B cell (primary cell): ENCODE data around the gene CDT1. TPM values are rescaled to one million over a fixed set of nuclear protein-coding genes. Genes with fewer than 3 reads are reported as not detected.

Experiments used
- ATAC-seq: fragments of 200-7000 bp; cut with Tn5 transposase; one replicate; pipeline ENCODE4 v1.10.0; 2021; ENCODE audit warnings: low read depth, mild to moderate bottlenecking, moderate number of reproducible peaks, moderate library complexity
- CTCF ChIA-PET: fragments of 350-600 bp; sonication (Branson Sonifier 250); formaldehyde crosslinking; loops from one replicate; lab custom pipeline; 2021; ENCODE audit warnings: antibody characterized with exemption, inconsistent platforms; lab: Charles Lee
- POLR2A ChIA-PET: fragments of 350-600 bp; sonication (Branson Sonifier 250); formaldehyde crosslinking; loops from one replicate; lab custom pipeline; 2021; ENCODE audit warnings: antibody characterized with exemption; lab: Charles Lee
- DNase-seq: peaks from one replicate; pipeline ENCODE4 v3.0.0; 2013
- H2AFZ ChIP-seq: 2 replicates; pipeline ENCODE4 v1.6.1; 2012; ENCODE audit warnings: mild to moderate bottlenecking, low read depth, low read length; ENCODE audit not compliant: insufficient read depth, poor library complexity, severe bottlenecking
- H3K27ac ChIP-seq, 2 donors: 1 replicate in 1 of 2; 2 replicates in 1 of 2; pipeline ENCODE4 v1.5.1; 2012 to 2013; ENCODE audit warnings: low read length in 2 of 2, mild to moderate bottlenecking in 2 of 2, moderate library complexity in 1 of 2
- H3K27me3 ChIP-seq, 4 experiments: fragments of 200-600 bp in 1 of 4; sonication (generic) in 1 of 4; replicated peaks in 1 of 4; 1 replicate in 2 of 4; 2 replicates in 2 of 4; pipeline versions ENCODE4 v1.6.1 to v1.7.0; 2013 to 2016; ENCODE audit warnings: low read length in 3 of 4, mild to moderate bottlenecking in 2 of 4, mixed read lengths in 1 of 4, moderate library complexity in 1 of 4; ENCODE audit not compliant: insufficient read depth in 4 of 4, control insufficient read depth in 3 of 4; ENCODE audit errors: control extremely low read depth in 1 of 4
- H3K36me3 ChIP-seq, 2 experiments: replicated peaks in 1 of 2; 1 replicate in 1 of 2; 2 replicates in 1 of 2; pipeline versions ENCODE4 v1.6.1 to v1.7.1; 2013; ENCODE audit warnings: low read length in 1 of 2; ENCODE audit not compliant: insufficient read depth in 2 of 2, control insufficient read depth in 1 of 2; ENCODE audit errors: control extremely low read depth in 1 of 2, extremely low read depth in 1 of 2
- H3K4me1 ChIP-seq, 2 donors: fragments of 200-600 bp in 1 of 2; sonication (generic) in 1 of 2; 1 replicate in 1 of 2; 2 replicates in 1 of 2; pipeline versions ENCODE4 v1.5.1 to v1.6.1; 2013 to 2017; ENCODE audit warnings: low read length in 2 of 2; ENCODE audit not compliant: control insufficient read depth in 2 of 2, insufficient read depth in 2 of 2
- H3K4me2 ChIP-seq: replicated peaks from 2 replicates; pipeline ENCODE3; 2012; ENCODE audit warnings: mild to moderate bottlenecking, low read depth, low read length; ENCODE audit not compliant: poor library complexity, severe bottlenecking
- H3K4me3 ChIP-seq, 5 experiments: fragments of 200-600 bp in 1 of 5; sonication (generic) in 1 of 5; 1 replicate in 3 of 5; 2 replicates in 2 of 5; pipeline versions ENCODE4 v1.5.1 to v1.7.0; 2011 to 2016; ENCODE audit warnings: low read length in 4 of 5, mild to moderate bottlenecking in 4 of 5, low read depth in 2 of 5, control low read depth in 1 of 5, moderate library complexity in 1 of 5; ENCODE audit not compliant: insufficient read depth in 1 of 5; ENCODE audit errors: control extremely low read depth in 1 of 5, extremely low read depth in 1 of 5
- H3K79me2 ChIP-seq: fragments of 200-600 bp; sonication (generic); one replicate; pipeline ENCODE4 v1.6.0; 2016; ENCODE audit warnings: low read length; ENCODE audit not compliant: control insufficient read depth, insufficient read depth
- H3K9ac ChIP-seq: fragments of 200-600 bp; sonication (generic); 2 replicates; pipeline ENCODE4 v1.6.1; 2017; ENCODE audit warnings: mild to moderate bottlenecking, low read length, moderate library complexity
- H3K9me3 ChIP-seq, 3 donors: one replicate each; pipeline versions ENCODE4 v1.6.1 to v1.7.1; 2013; ENCODE audit warnings: low read length in 2 of 3; ENCODE audit not compliant: control insufficient read depth in 2 of 3, insufficient read depth in 1 of 3; ENCODE audit errors: control extremely low read depth in 1 of 3
- H4K20me1 ChIP-seq: 2 replicates; pipeline ENCODE4 v1.6.0; 2012; ENCODE audit warnings: mild to moderate bottlenecking, low read length; ENCODE audit not compliant: insufficient read depth, control insufficient read depth, poor library complexity, severe bottlenecking
- H3K27ac Mint-ChIP-seq: one replicate; pipeline ENCODE4 v1.8.0; 2021; ENCODE audit warnings: mixed read lengths
- H3K27me3 Mint-ChIP-seq: one replicate; pipeline ENCODE4 v1.8.0; 2021; ENCODE audit warnings: mixed read lengths
- H3K4me1 Mint-ChIP-seq: one replicate; pipeline ENCODE4 v1.8.0; 2021; ENCODE audit warnings: mixed read lengths
- H3K4me3 Mint-ChIP-seq: one replicate; pipeline ENCODE4 v1.8.0; 2021; ENCODE audit warnings: mixed read lengths
- H3K9me3 Mint-ChIP-seq: one replicate; pipeline ENCODE4 v1.8.0; 2022; ENCODE audit warnings: mixed read lengths; ENCODE audit not compliant: insufficient read depth
- EZH2 ChIP-seq: IDR thresholded peaks from 2 replicates; pipeline ENCODE4 v1.6.1; 2012; ENCODE audit warnings: borderline replicate concordance, low read depth, mild to moderate bottlenecking, moderate library complexity, low read length; ENCODE audit not compliant: insufficient read depth, poor library complexity, severe bottlenecking
- WGBS: methylation state at CpG from one replicate; pipeline ENCODE4 v1.1.5; 2013; ENCODE audit warnings: missing lambda C conversion rate; ENCODE audit not compliant: insufficient coverage; 5-methylcytosine and 5-hydroxymethylcytosine counted together
- intact Hi-C: fragments of 100-400 bp; cut with micrococcal nuclease; formaldehyde crosslinking; loops from one replicate; pipeline ENCODE4 v1.10.0; 2022
- polyA plus RNA-seq: library from polyadenylated mRNA; depleted of rRNA; stranded (reverse); fragments of >200 nt; gene quantifications from 2 replicates; pipeline ENCODE4 v1.2.3, GENCODE V29; 2012
- total RNA-seq, 2 donors: library from RNA; stranded (reverse); fragments of 120-200 nt in 1 of 2; gene quantifications; 1 replicate in 1 of 2; 2 replicates in 1 of 2; pipeline versions ENCODE4 v1.2.3 to v1.2.4, GENCODE V29; 2013 to 2022
- TF ChIP-seq, protein P1 (sequence below): fragments of 200-600 bp; IDR thresholded peaks from one replicate; pipeline ENCODE4 v1.8.0; 2022; ENCODE audit warnings: antibody characterized with exemption, mild to moderate bottlenecking

The CDT1 gene
- total and polyA plus RNA-seq, 2 donors (not counting 1 experiment from before 2014, with no cell fraction given): 0.27 to 0.36 TPM

DNA sequence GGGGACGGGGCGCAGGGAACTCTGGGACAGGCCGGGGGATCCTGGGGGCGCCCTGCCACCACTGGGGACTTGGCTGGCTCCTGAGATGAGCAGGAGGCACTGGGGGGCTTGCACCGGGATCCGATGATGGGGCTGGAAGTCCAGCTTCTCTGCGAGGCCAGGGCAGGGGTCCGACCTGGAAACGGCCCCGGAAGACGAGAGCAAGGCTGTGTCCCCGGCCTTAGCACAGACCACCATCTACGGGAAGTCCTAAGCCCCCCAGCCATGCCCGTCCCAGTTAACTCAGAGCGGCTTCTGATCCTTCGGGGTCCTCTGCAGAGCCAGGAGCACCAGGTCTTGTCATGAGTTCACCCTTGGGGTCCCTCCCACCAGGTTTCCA, 573 bp downstream of the CDT1 start:
- H3K9ac ChIP-seq: no peak overlapping the region
- TF ChIP-seq, protein P1, sequence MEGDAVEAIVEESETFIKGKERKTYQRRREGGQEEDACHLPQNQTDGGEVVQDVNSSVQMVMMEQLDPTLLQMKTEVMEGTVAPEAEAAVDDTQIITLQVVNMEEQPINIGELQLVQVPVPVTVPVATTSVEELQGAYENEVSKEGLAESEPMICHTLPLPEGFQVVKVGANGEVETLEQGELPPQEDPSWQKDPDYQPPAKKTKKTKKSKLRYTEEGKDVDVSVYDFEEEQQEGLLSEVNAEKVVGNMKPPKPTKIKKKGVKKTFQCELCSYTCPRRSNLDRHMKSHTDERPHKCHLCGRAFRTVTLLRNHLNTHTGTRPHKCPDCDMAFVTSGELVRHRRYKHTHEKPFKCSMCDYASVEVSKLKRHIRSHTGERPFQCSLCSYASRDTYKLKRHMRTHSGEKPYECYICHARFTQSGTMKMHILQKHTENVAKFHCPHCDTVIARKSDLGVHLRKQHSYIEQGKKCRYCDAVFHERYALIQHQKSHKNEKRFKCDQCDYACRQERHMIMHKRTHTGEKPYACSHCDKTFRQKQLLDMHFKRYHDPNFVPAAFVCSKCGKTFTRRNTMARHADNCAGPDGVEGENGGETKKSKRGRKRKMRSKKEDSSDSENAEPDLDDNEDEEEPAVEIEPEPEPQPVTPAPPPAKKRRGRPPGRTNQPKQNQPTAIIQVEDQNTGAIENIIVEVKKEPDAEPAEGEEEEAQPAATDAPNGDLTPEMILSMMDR: no peak
- TF ChIP-seq EZH2: no peak
- CTCF ChIA-PET: no interaction called here
- peak; percentile 39 for DNase-seq
- H3K9me3 Mint-ChIP-seq: no peaks in the 10 kb centered on the region
- peaks cover 26 to 40% of the 10 kb centered on the region in 2 donors for H3K4me1 ChIP-seq
- no peaks in the 10 kb centered on the region for H3K27me3 Mint-ChIP-seq
- no peak overlapping the region for H2AFZ ChIP-seq
- WGBS: 4% methylated on average over 16 of the region's 16 CpGs
- no peak overlapping the region for H3K27ac ChIP-seq
- H3K4me3 Mint-ChIP-seq: peak overlapping the region; percentile 60
- peak overlapping the region in 1 of 5 experiments; percentile 18 for H3K4me3 ChIP-seq
- H3K27me3 ChIP-seq: peaks cover 0 to 4% (median 0%) of the 10 kb centered on the region in 4 experiments
- POLR2A ChIA-PET: interaction anchor here (1.2 kb wide), 1 partner anchor 9 kb away, joined by 3 read pairs; no protein-coding TSS in a partner anchor
- H3K9me3 ChIP-seq: peaks cover 0 to 13% (median 0%) of the 10 kb centered on the region in 3 donors
- peaks cover 0 to 11% of the 10 kb centered on the region in 2 experiments for H3K36me3 ChIP-seq
- peaks cover 22% of the 10 kb centered on the region for H3K4me1 Mint-ChIP-seq
- H4K20me1 ChIP-seq: peaks cover 24% of the 10 kb centered on the region
- H3K79me2 ChIP-seq: peaks cover 4% of the 10 kb centered on the region
- ATAC-seq: no peak
- intact Hi-C loops: no loop called here
- H3K27ac Mint-ChIP-seq: no peak overlapping the region
- peak overlapping the region; percentile 88 for H3K4me2 ChIP-seq

DNA sequence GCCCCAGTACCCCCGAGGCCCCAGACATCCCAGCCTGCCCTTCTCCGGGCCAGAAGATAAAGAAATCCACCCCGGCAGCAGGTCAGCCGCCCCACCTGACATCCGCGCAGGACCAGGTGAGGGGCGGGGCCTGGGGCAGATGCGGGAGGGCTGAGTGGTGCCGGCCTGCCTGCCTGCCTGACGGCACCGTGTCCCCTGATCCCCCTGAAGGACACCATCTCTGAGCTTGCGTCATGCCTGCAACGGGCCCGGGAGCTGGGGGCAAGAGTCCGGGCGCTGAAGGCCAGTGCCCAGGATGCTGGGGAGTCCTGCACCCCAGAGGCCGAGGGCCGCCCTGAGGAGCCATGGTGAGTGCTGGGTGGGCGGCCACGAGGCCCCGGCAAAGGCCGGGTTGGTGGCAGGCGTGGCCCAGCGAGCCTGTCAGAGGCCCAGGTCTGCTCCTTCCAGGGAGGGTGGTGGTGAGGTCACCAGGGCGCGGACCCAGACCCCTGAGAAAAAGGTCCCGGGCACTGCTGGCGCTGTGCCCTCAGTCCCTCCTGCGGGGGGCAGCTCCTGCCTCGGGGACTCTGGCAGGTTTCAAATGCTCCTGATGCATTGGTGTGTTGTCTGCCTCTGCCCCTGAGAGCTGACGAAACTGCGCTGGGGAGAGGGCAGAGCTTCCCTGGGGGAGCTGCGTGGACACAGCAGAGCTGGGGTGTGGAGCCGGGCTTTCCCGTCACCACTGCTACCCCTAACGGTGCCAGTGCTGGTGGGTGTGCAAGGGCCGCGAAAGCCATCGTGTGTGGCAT, 1.2 kb downstream of the CDT1 start:
- H3K4me2 ChIP-seq: peak overlapping the region; percentile 88
- H3K9ac ChIP-seq: no peak overlapping the region
- Mint-ChIP-seq H3K4me1 (peaks cover 23% of the 10 kb centered on the region), H3K27me3 (no peaks in the 10 kb centered on the region), H3K27ac (peak overlapping the region; percentile 41), H3K4me3 (peak overlapping the region; percentile 60), H3K9me3 (no peaks in the 10 kb centered on the region)
- H2AFZ ChIP-seq: no peak overlapping the region
- 49% methylated on average over 39 of the region's 39 CpGs for WGBS
- intact Hi-C loops: no loop called here
- peaks cover 4% of the 10 kb centered on the region for H3K79me2 ChIP-seq
- CTCF ChIA-PET: interaction anchor here (2.2 kb wide), 1 partner anchor 67 kb away, joined by 6 read pairs; no protein-coding TSS in a partner anchor
- peaks cover 0 to 4% (median 0%) of the 10 kb centered on the region in 4 experiments for H3K27me3 ChIP-seq
- H3K27ac ChIP-seq: no peak overlapping the region
- POLR2A ChIA-PET: no interaction called here
- peak; percentile 43 for DNase-seq
- peaks cover 29% of the 10 kb centered on the region for H4K20me1 ChIP-seq
- peaks cover 0 to 16% of the 10 kb centered on the region in 2 experiments for H3K36me3 ChIP-seq
- peak overlapping the region in 1 of 5 experiments; percentile 18 for H3K4me3 ChIP-seq
- peaks cover 0 to 7% (median 0%) of the 10 kb centered on the region in 3 donors for H3K9me3 ChIP-seq
- TF ChIP-seq EZH2: no peak
- TF ChIP-seq, protein P1: no peak
- no peak for ATAC-seq
- peaks cover 24 to 37% of the 10 kb centered on the region in 2 donors for H3K4me1 ChIP-seq
